ENCODE results near the gene ARL15.

- TF ChIP-seq CTCF (IDR thresholded peaks at IDR 0.05; ENCODE audit: low read depth, low read length), result no peak
- TF ChIP-seq EZH2phosphoT487 (IDR thresholded peaks at IDR 0.05; ENCODE audit: low read depth), result no peak
These were observed 338.1 kb downstream of the ARL15 start for GRCh38 chr5:53972314-53972713.

Data from OCI-LY3 (cell line).